Fibroblast of pulmonary artery (primary cell): ENCODE results near the gene SPZ1.
"Not testable (repeated sequence)": the region's sequence is repeated elsewhere in the genome, so short reads cannot be mapped to it uniquely, and the experiment has no call there.

Experiments used
- DNase-seq: peaks from one replicate; pipeline ENCODE4 v3.0.0-alpha.2; 2010; ENCODE audit warnings: low read depth
- H3K4me3 ChIP-seq: replicated peaks from 2 replicates; pipeline ENCODE4 v1.5.1; 2011; ENCODE audit warnings: low read depth, mild to moderate bottlenecking, control low read depth, low read length, moderate library complexity
- CTCF ChIP-seq: IDR thresholded peaks from 2 replicates; pipeline ENCODE4 v1.5.1; 2011; ENCODE audit warnings: mild to moderate bottlenecking, control low read depth, low read length, inconsistent platforms; ENCODE audit errors: missing control alignments

Gene SPZ1

GRCh38 chr5:80337379-80337778, 17.6 kb downstream of the SPZ1 start:
- no peak overlapping the region for H3K4me3 ChIP-seq
- no peak for TF ChIP-seq CTCF
- DNase-seq = no peak

- DNase-seq = no peak
- TF ChIP-seq CTCF = no peak
- H3K4me3 ChIP-seq = no peak overlapping the region
Measured at GRCh38 chr5:80339116-80339515, 19.3 kb downstream of the SPZ1 start.

- H3K4me3 ChIP-seq = no peak overlapping the region
- DNase-seq = no peak
- no peak for TF ChIP-seq CTCF
Measured at GRCh38 chr5:80341016-80341775, 21.4 kb downstream of the SPZ1 start.

- no peak for TF ChIP-seq CTCF
- no peak overlapping the region for H3K4me3 ChIP-seq
- DNase-seq = no peak
Measured at GRCh38 chr5:80343067-80343466, 23.3 kb downstream of the SPZ1 start.

GRCh38 chr5:80346055-80346454, 26.3 kb downstream of the SPZ1 start:
- peak; percentile 12 for DNase-seq
- TF ChIP-seq CTCF = peak; percentile 29

GRCh38 chr5:80348171-80348570, 28.4 kb downstream of the SPZ1 start:
- DNase-seq = no peak
- TF ChIP-seq CTCF = no peak
- no peak overlapping the region for H3K4me3 ChIP-seq

More at GRCh38 chr5:80346055-80346454, 26.3 kb downstream of the SPZ1 start:
- no peak overlapping the region for H3K4me3 ChIP-seq

GRCh38 chr5:80351019-80351418, 31.2 kb downstream of the SPZ1 start:
- not testable (repeated sequence) for H3K4me3 ChIP-seq

More at GRCh38 chr5:80351019-80351418, 31.2 kb downstream of the SPZ1 start:
- not testable (repeated sequence) for DNase-seq
